GM10266 (cell line): ENCODE results near the gene PABPC1L.

Source experiments
- DNase-seq: peaks from one replicate; pipeline ENCODE4 v3.0.0; 2012; ENCODE audit errors: extremely low spot score
- TF ChIP-seq, protein P1 (sequence below): IDR thresholded peaks from 2 replicates; pipeline ENCODE4 v1.5.1; 2012; ENCODE audit warnings: mild to moderate bottlenecking, low read depth; ENCODE audit not compliant: control insufficient read depth, insufficient read depth; ENCODE audit errors: missing control alignments

Gene PABPC1L

DNA sequence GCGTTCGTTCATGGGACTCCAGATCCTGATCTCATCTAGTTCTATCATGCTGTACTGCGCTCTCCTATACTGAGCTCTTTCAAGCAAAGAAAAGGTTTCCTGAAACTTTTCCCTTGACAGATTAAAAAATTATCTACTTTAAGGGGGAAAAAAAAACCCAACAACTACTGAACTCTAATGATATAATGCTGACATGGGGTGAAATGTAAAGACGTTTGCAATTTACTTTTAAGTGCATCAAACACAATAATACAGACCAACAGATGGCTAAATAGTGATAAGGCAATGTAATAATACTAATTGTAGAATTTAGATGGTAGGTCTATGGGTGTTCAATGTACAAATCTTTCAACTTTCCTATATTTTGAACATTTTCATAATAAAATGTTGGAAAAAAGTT, 34.0 kb downstream of the PABPC1L start:
- TF ChIP-seq, protein P1, sequence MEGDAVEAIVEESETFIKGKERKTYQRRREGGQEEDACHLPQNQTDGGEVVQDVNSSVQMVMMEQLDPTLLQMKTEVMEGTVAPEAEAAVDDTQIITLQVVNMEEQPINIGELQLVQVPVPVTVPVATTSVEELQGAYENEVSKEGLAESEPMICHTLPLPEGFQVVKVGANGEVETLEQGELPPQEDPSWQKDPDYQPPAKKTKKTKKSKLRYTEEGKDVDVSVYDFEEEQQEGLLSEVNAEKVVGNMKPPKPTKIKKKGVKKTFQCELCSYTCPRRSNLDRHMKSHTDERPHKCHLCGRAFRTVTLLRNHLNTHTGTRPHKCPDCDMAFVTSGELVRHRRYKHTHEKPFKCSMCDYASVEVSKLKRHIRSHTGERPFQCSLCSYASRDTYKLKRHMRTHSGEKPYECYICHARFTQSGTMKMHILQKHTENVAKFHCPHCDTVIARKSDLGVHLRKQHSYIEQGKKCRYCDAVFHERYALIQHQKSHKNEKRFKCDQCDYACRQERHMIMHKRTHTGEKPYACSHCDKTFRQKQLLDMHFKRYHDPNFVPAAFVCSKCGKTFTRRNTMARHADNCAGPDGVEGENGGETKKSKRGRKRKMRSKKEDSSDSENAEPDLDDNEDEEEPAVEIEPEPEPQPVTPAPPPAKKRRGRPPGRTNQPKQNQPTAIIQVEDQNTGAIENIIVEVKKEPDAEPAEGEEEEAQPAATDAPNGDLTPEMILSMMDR = no peak
- DNase-seq = no peak

DNA sequence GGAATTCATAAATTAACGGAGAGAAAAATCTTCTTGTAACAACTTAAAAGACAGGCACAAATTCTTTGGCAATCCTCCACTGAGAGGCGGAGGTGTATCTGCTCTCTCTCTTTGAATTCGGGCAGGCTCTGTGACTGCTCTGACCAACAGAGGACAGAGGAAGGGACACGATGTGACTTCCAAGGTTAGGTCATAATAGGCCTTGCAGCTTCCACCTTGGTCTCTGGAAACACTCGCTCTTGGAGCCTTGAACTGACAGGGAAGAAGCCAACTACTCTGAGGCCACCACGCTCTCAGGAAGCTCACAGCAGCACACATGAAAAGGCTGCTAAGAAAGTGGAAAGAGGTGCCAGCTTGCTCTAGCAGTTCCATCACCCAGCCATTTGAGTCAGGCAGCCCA, 35.4 kb downstream of the PABPC1L start:
- no peak for DNase-seq
- TF ChIP-seq, protein P1 = no peak

GRCh38 chr20:44946271-44946852, 36.5 kb downstream of the PABPC1L start:
- TF ChIP-seq, protein P1 = no peak
- no peak for DNase-seq

DNA sequence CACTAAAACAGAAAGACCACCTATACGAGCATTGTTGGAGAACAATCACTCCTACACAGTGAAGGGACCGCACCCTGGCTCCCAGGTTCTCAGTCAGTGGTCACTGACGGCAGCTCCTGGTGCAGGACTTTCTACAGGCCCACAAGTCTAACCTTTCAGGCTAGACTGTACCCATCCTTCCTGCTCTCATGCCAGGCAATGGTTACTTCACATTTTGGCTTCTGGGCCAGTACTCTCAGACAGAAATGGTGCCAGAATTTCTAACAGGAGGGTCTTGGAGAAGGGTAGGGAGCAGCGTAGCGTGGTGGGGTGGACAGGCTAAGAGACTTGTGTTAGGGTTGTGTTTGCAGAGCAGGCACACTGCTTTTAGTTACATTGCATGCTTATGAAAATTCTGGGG, 38.2 kb downstream of the PABPC1L start:
- TF ChIP-seq, protein P1 = no peak
- no peak for DNase-seq

GRCh38 chr20:44948513-44948912, 38.7 kb downstream of the PABPC1L start:
- TF ChIP-seq, protein P1 = no peak
- no peak for DNase-seq

DNA sequence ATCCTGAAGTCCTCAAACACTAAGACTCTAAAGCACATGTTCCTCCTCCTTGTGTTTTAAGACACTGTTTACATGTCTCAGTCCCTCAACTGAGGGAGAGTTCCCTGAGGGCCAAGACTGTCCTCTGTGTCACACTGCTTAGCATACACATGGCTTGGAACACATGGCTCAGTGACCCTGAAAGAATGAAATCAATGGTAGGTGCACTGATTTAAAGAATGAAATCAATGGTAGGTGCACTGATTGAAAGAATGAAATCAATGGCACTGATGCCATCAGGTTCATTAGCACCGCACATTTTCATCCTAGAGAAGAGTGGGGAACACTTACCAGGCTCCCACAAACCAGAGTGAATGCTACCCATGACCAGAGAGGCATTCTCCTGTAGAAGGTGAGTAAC, 40.5 kb downstream of the PABPC1L start:
- TF ChIP-seq, protein P1 = no peak
- DNase-seq = no peak

DNA sequence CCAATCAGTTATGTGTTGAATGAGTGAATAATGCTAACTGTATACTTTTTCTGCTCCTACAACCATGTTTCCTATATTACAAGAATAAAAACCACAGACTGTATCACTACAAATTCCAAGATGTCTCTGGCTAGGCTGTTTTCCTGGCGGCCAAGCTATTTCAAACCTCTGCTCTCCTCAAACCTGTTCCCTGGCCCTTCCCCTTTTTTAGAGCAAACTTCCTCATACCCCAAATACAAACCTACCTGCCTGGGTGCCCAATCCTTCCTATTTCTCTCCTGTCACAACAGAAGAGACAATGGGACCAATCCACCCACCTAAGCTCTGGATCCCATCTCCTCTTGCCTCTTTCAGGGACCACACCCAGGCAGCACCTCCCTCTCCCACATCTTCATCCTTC, 42.9 kb downstream of the PABPC1L start:
- DNase-seq = no peak
- TF ChIP-seq, protein P1 = no peak
